ENCODE measurements around the gene CISTR.
A peak's percentile ranks its signal among the peaks of the same experiment; 100 is the strongest.
"Not testable (repeated sequence)": the region's sequence is repeated elsewhere in the genome, so short reads cannot be mapped to it uniquely, and the experiment has no call there.

CISTR gene

GRCh38 chr12:53719649-53720048, 32.1 kb downstream of the CISTR start:
- DNase-seq (ENCODE audit: low read depth): no peak

DNA sequence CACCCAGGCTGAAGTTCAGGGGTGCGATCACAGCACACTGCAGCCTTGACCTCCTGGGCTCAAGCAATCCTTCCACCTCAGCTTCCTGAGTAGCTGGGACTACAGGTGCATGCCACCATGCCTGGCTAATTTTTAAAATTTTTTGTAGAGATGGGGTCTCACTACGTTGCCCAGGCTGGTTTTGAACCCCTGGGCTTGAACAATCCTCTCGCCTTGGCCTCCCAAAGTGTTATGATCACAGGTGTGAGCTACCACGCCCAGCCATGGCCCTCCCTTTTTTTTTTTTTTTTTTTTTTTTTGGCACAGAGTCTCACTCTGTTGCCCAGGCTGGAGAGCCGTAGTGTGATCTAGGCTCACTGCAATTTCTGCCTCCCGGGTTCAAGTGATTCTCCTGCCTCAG, 33.2 kb downstream of the CISTR start:
- not testable (repeated sequence) for DNase-seq (ENCODE audit: low read depth)

- DNase-seq (ENCODE audit: low read depth): no peak
Observed at GRCh38 chr12:53717319-53717718, 34.5 kb downstream of the CISTR start.

DNA sequence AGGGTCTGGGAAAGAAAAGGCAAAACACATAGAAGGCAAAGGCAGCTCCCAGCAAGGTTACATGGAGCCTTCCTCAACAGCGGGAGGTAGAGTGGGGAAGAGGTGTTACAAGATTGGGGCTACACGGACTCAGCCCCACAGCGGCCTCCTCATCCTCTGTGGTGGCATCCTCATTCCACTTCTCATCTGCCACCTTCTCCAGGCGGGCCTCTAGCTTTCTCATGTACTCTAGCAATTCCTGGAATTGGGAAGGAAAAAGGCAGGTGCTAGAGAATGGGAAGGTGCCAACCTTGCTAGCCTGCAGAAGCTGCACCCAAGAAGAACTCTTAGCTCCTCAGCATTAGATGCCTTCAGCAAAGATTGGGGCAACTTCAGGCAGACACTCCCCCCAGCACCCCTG, 37.8 kb downstream of the CISTR start:
- no peak for DNase-seq (ENCODE audit: low read depth)

GRCh38 chr12:53713516-53713915, 38.3 kb downstream of the CISTR start:
- DNase-seq (ENCODE audit: low read depth): no peak

- DNase-seq (ENCODE audit: low read depth): no peak
Observed at GRCh38 chr12:53712059-53712643, 39.6 kb downstream of the CISTR start.

DNA sequence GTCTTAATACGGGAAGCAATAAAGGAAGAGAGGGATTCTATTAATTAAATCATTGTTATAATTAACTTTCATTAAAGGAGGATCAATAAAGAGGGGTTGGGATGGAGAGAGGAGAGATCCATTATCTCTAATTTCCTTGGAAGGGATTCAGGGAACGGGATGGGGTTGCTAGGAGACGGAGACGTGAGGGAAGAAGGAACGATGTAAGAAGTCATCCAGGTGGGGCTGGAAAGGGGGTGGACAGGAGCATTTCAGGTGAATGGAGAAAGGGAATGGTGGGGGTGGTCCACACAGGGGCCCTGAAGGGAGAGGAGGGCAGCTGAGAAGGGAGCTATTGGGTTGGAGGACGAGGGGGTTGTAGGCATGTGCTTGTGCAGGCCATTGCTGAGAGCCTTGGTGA, 41.7 kb downstream of the CISTR start:
- no peak for DNase-seq (ENCODE audit: low read depth)

DNA sequence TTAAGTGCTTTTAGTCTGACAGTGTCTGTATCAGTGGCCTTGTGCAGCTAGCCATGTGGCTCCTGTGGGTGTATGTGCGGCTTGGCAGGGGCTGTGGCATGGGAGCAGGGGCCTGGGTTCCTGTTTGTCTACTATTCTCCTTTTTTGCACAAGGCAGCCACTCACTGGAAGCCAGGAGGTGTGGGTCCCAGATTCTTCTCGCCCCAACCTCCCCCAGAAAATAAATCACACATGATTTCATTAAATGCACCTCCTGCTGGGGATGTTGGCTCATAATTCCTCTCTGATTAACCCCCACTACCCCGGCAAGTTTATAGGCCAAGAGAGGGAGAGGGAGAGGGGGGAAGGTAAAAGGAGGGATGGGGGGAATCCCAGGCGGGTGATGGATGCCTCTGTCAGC, 42.1 kb downstream of the CISTR start:
- DNase-seq (ENCODE audit: low read depth): no peak

GRCh38 chr12:53706080-53706479, 45.7 kb downstream of the CISTR start:
- no peak for DNase-seq (ENCODE audit: low read depth)

DNA sequence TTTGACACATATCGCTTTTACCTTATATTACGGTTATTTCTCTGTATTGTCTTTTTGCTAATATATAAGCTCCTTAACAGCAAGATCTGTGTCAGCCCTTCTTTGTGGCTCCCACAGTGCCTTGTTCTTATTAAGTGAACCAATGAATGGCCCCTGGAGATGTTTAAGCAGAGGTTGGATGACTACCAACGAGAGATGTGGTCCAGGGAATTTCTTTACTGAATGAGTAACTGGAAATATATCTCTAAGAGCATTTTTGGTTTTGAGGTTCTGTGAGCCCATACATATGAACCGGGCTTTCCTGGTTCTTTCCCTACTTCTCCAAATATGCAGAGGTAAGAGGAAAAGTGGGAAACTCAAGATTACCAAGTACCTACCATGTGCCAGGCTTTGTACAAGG, 48.0 kb downstream of the CISTR start:
- DNase-seq (ENCODE audit: low read depth): no peak

DNA sequence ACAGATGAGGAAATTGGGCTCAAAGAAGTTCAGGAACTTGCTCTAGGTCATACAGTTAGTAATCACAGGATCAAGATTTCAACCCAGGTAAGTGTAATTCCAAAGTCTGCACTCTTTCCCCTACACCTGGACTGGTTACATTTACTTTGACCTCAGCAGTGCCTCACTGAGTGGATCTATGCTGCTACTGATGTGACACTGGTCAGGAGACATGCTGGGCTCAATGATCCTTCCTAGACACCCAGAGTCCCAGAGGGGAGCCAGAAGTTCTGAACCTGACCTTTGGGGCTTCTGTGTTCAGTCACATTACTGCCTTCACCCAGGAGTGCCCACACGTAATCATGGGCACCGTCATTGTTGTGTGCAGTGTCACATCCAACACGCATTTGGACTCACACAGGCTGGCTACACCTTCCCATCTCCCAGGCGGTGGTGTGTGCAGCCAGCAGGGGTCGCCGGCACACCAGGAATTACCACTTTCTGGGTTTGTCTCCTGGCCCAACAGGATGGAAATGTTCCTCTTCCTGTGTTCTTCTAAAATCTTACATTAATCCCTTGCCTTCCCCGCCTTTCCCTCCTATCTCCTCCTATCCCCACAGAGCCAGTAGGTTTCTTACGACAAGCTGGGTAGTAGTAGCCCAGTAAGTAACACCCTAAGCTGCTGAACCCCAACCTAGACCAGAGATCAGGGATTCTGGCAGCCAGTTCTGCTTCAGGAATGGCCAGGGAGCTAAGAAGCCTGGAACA, 50.1 kb downstream of the CISTR start:
- DNase-seq (ENCODE audit: low read depth): peak; percentile 56

GRCh38 chr12:53700567-53700966, 51.2 kb downstream of the CISTR start:
- no peak for DNase-seq (ENCODE audit: low read depth)

DNA sequence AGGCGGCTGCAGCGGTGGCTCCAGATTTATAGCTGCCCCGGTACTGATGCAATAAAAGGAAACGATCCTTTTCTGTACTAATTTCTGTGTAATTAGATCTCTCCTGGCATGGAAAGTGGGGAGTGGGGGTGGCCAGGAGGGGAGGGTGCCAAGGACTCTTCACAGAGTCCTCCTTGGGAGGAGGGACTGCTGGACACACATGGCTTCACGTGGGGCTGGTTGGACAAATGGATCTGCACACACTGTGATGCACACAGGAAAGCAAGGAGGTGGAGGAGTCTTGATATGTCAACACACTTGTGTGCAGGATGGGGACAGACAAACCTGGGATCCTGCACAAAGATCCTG, 52.1 kb downstream of the CISTR start:
- no peak for DNase-seq (ENCODE audit: low read depth)

- no peak for DNase-seq (ENCODE audit: low read depth)
Observed at GRCh38 chr12:53698948-53699677, 52.7 kb downstream of the CISTR start.

DNA sequence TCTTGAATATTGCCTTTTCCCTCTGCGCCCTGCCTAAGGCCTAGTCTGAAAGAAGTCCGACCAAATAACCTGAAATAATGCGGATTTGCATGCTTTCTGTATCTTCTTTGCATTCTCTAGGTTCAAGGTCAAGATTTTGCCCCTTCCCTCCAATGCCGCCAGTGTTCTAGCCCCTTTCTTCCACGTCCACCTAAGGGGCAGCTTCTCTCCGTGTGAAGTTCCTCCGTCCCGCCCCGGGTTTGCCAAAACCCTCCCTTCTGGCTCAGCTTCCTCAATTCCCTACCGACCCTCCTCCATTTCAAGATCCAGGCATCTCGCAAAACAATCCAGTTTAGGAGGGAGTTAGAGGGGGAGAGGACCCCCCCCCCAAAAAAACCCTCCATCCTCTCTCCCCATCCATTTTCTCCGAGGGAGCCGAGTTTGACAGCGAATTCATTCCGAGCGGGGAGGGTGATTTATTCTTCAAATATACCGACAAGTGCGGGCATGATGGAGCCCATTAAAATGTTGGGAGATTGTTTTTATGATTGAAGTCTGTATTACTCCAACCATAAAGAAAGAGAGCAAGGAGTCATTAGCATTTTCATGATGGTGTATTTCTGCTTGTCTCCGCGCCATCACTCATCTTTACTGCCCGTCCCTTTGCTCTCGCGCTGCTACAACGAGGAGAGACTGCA, 55.0 kb downstream of the CISTR start:
- no peak for DNase-seq (ENCODE audit: low read depth)
